ENCODE results near the gene ARHGAP15. TPM values are rescaled to one million over a fixed set of nuclear protein-coding genes. Genes with fewer than 3 reads are reported as not detected.

The ARHGAP15 gene
- total and polyA plus RNA-seq, 2 experiments from 2014 or later = not detected

DNA sequence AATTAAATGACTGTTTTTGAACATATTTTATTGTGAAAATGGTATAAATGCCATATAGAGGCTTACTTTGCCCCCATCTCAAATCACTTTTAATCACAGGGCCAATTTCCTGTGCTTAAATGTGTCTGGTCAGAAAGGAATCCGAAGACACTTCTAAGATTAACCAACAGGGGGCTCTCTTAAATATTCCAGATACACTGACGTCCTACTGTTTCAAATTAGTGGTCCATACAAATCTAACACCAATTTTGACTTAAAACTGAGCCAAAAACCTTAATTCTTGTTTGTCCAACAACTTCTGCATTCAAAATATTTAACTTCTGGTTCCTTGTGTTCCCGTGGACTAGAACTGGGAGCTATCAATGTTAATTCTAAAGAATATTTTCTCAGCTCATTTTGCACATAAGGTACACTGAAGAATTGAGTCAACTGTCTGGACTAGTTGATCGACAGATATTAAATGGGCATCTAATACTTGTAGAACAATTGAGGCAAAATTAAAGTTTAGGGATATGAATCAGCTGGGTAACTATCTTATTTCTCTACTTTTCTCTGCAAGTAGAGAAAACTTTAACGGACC is 557.5 kb downstream of the ARHGAP15 start:
- H3K9ac ChIP-seq = no peak overlapping the region
- no peaks in the 10 kb centered on the region for H4K20me1 ChIP-seq (ENCODE audit: insufficient read depth)
- WGBS, 2 experiments (ENCODE audit: low coverage in 1 of 2, low lambda C conversion rate in 2 of 2, missing lambda C conversion rate in 2 of 2) = 40 to 43% methylated on average over 5 of the region's 5 CpGs
- H3K27me3 ChIP-seq (replicated peaks; ENCODE audit: insufficient read depth) = no peaks in the 10 kb centered on the region
- H3F3A ChIP-seq (ENCODE audit: insufficient read depth) = no peaks in the 10 kb centered on the region
- no peak overlapping the region for H3K27ac ChIP-seq
- no peaks in the 10 kb centered on the region for H3K9me3 ChIP-seq (ENCODE audit: low read depth)
- no peaks in the 10 kb centered on the region for H3K4me1 ChIP-seq (ENCODE audit: insufficient read depth)
- no peak overlapping the region for H3K4me3 ChIP-seq
- H3K79me2 ChIP-seq (ENCODE audit: insufficient read depth) = no peaks in the 10 kb centered on the region
- in situ Hi-C loops (cut with MboI) = no loop called here
- no peaks in the 10 kb centered on the region for H3K9me2 ChIP-seq (ENCODE audit: insufficient read depth)
- H2AFZ ChIP-seq = 0 out of 2 replicates have a peak overlapping the region, but pooled peaks have one; percentile 34
- H3K4me2 ChIP-seq (ENCODE audit: unreplicated experiment) = no peak overlapping the region
- H3K36me3 ChIP-seq (ENCODE audit: low read depth) = no peaks in the 10 kb centered on the region
- DNase-seq = peak; percentile 60
- no peak for TF ChIP-seq EZH2phosphoT487 (IDR thresholded peaks at IDR 0.05; ENCODE audit: insufficient read depth, low read depth)
- TF ChIP-seq EZH2 (IDR thresholded peaks at IDR 0.05; ENCODE audit: insufficient read depth, poor library complexity, severe bottlenecking) = no peak

DNA sequence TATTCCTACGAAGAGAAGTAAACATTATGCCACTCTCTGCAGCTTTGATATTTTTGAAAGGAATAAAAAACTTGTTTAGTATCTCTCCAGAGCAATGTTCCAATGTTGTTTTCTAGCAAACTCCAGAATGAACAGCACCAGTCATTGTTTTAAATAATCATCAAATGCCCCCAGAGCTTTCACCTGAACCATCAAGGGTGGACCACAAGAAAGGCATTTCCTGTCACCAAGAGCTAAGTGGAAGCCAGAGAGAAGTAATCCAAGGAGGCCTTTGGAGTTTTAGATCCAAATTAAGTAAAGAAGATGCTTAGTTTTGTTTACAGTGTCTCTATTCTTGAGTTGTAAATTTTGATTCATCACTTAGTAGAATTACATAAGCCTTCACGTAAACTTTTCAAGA is 559.0 kb downstream of the ARHGAP15 start:
- no peaks in the 10 kb centered on the region for H3K79me2 ChIP-seq (ENCODE audit: insufficient read depth)
- no peaks in the 10 kb centered on the region for H3F3A ChIP-seq (ENCODE audit: insufficient read depth)
- no peak for DNase-seq
- no peak overlapping the region for H3K27ac ChIP-seq
- H3K27me3 ChIP-seq (replicated peaks; ENCODE audit: insufficient read depth) = no peaks in the 10 kb centered on the region
- H3K4me3 ChIP-seq = no peak overlapping the region
- H3K4me1 ChIP-seq (ENCODE audit: insufficient read depth) = no peaks in the 10 kb centered on the region
- TF ChIP-seq EZH2 (IDR thresholded peaks at IDR 0.05; ENCODE audit: insufficient read depth, poor library complexity, severe bottlenecking) = no peak
- no peak for TF ChIP-seq EZH2phosphoT487 (IDR thresholded peaks at IDR 0.05; ENCODE audit: insufficient read depth, low read depth)
- no peaks in the 10 kb centered on the region for H3K9me2 ChIP-seq (ENCODE audit: insufficient read depth)
- no peak overlapping the region for H2AFZ ChIP-seq
- H3K36me3 ChIP-seq (ENCODE audit: low read depth) = no peaks in the 10 kb centered on the region
- H4K20me1 ChIP-seq (ENCODE audit: insufficient read depth) = no peaks in the 10 kb centered on the region
- in situ Hi-C loops (cut with MboI) = no loop called here
- H3K9ac ChIP-seq = no peak overlapping the region
- H3K4me2 ChIP-seq (ENCODE audit: unreplicated experiment) = no peak overlapping the region
- H3K9me3 ChIP-seq (ENCODE audit: low read depth) = no peaks in the 10 kb centered on the region
- WGBS, 2 experiments (ENCODE audit: low coverage in 1 of 2, low lambda C conversion rate in 2 of 2, missing lambda C conversion rate in 2 of 2) = 93 to 97% methylated on average over 2 of the region's 2 CpGs

DNA sequence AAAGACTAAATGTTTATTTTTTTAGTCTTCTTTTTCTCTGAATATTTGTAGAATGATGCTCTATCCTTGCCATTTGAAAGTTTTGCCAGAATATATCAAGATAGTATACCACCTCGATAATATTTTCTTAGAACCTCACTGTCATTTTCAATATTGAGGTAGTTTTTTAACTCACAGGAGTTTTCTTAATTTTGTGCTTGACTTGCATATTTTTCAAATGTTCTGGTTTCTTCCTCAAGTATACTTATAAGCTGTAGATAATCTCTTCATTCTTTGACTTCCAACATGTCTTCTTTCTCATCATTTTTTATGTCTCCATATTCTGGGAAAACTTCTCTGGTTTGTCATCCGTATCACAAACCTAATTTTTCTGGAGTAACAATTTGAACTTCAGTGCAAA is 559.6 kb downstream of the ARHGAP15 start:
- H3K27me3 ChIP-seq (replicated peaks; ENCODE audit: insufficient read depth) = no peaks in the 10 kb centered on the region

DNA sequence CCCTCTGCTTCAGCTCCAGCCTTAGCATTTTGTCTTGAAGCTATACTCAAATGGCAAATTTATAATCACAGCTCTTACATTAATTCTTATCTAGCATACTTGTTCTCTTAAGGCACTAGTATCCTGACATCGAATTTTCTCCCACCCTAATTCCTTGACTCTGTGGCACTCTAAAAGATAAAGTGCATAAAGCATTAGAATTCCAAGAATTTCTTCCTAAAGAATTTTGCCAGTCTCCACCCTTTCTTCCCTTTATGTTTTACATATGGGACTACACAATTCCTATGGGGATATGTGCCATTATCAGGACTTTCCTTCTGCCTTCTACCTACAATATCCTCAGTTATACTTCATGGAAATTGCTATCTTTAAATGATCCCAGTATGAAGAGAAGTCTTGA is 560.3 kb downstream of the ARHGAP15 start:
- H3K27ac ChIP-seq = no peak overlapping the region
- H3K9ac ChIP-seq = no peak overlapping the region
- WGBS, 2 experiments (ENCODE audit: low coverage in 1 of 2, low lambda C conversion rate in 2 of 2, missing lambda C conversion rate in 2 of 2) = 80 to 94% methylated on average over 1 of the region's 1 CpG
- H4K20me1 ChIP-seq (ENCODE audit: insufficient read depth) = no peaks in the 10 kb centered on the region
- no peaks in the 10 kb centered on the region for H3K9me3 ChIP-seq (ENCODE audit: low read depth)
- no peak overlapping the region for H3K4me2 ChIP-seq (ENCODE audit: unreplicated experiment)
- H3K36me3 ChIP-seq (ENCODE audit: low read depth) = no peaks in the 10 kb centered on the region
- no peaks in the 10 kb centered on the region for H3K79me2 ChIP-seq (ENCODE audit: insufficient read depth)
- H3K9me2 ChIP-seq (ENCODE audit: insufficient read depth) = no peaks in the 10 kb centered on the region
- no peak overlapping the region for H3K4me3 ChIP-seq
- no peaks in the 10 kb centered on the region for H3F3A ChIP-seq (ENCODE audit: insufficient read depth)
- TF ChIP-seq EZH2 (IDR thresholded peaks at IDR 0.05; ENCODE audit: insufficient read depth, poor library complexity, severe bottlenecking) (no peak), EZH2phosphoT487 (IDR thresholded peaks at IDR 0.05; ENCODE audit: insufficient read depth, low read depth) (no peak)
- DNase-seq = no peak
- in situ Hi-C loops (cut with MboI) = no loop called here
- no peak overlapping the region for H2AFZ ChIP-seq
- H3K4me1 ChIP-seq (ENCODE audit: insufficient read depth) = no peaks in the 10 kb centered on the region
- no peaks in the 10 kb centered on the region for H3K27me3 ChIP-seq (replicated peaks; ENCODE audit: insufficient read depth)

More for the DNA sequence above, 559.6 kb downstream of the ARHGAP15 start:
- no peaks in the 10 kb centered on the region for H3K79me2 ChIP-seq (ENCODE audit: insufficient read depth)
- WGBS, 2 experiments (ENCODE audit: low coverage in 1 of 2, low lambda C conversion rate in 2 of 2, missing lambda C conversion rate in 2 of 2) = 85 to 98% methylated on average over 2 of the region's 2 CpGs
- DNase-seq = no peak
- no peak overlapping the region for H3K4me3 ChIP-seq
- no peaks in the 10 kb centered on the region for H3K4me1 ChIP-seq (ENCODE audit: insufficient read depth)
- no peak overlapping the region for H2AFZ ChIP-seq
- no peaks in the 10 kb centered on the region for H3K36me3 ChIP-seq (ENCODE audit: low read depth)
- in situ Hi-C loops (cut with MboI) = no loop called here
- TF ChIP-seq EZH2 (IDR thresholded peaks at IDR 0.05; ENCODE audit: insufficient read depth, poor library complexity, severe bottlenecking) = no peak
- TF ChIP-seq EZH2phosphoT487 (IDR thresholded peaks at IDR 0.05; ENCODE audit: insufficient read depth, low read depth) = no peak
- H3K4me2 ChIP-seq (ENCODE audit: unreplicated experiment) = no peak overlapping the region
- H3K9ac ChIP-seq = no peak overlapping the region
- H3K27ac ChIP-seq = no peak overlapping the region
- H3K9me3 ChIP-seq (ENCODE audit: low read depth) = no peaks in the 10 kb centered on the region
- no peaks in the 10 kb centered on the region for H3F3A ChIP-seq (ENCODE audit: insufficient read depth)
- H4K20me1 ChIP-seq (ENCODE audit: insufficient read depth) = no peaks in the 10 kb centered on the region
- no peaks in the 10 kb centered on the region for H3K9me2 ChIP-seq (ENCODE audit: insufficient read depth)
